ENCODE measurements around the gene NOP9. TPM values are rescaled to one million over a fixed set of nuclear protein-coding genes. Genes with fewer than 3 reads are reported as not detected.
A peak's percentile ranks its signal among the peaks of the same experiment; 100 is the strongest.
"Not testable (repeated sequence)": the region's sequence is repeated elsewhere in the genome, so short reads cannot be mapped to it uniquely, and the experiment has no call there.

The NOP9 gene
- total and polyA plus RNA-seq, 2 donors: 12.8 to 18.0 TPM

- not testable (repeated sequence) for H3K4me1 ChIP-seq (ENCODE audit: insufficient read depth); DNase-seq (ENCODE audit: extremely low spot score); H3K27ac ChIP-seq (ENCODE audit: low read depth); H3K4me3 ChIP-seq (ENCODE audit: low read depth, low read length); H3K36me3 ChIP-seq (ENCODE audit: insufficient read depth)
- 4% methylated on average over 9 of the region's 9 CpGs for WGBS
These were observed 28.3 kb downstream of the NOP9 start for GRCh38 chr14:24327914-24328313.

- H3K27ac ChIP-seq (ENCODE audit: low read depth): no peak overlapping the region
- 87% methylated on average over 12 of the region's 12 CpGs for WGBS
- no peak overlapping the region for H3K4me3 ChIP-seq (ENCODE audit: low read depth, low read length)
- H3K36me3 ChIP-seq (ENCODE audit: insufficient read depth): no peaks in the 10 kb centered on the region
- DNase-seq (ENCODE audit: extremely low spot score): no peak
- no peaks in the 10 kb centered on the region for H3K4me1 ChIP-seq (ENCODE audit: insufficient read depth)
These were observed 29.5 kb downstream of the NOP9 start for GRCh38 chr14:24329073-24329663.

GRCh38 chr14:24329736-24330135 is 30.1 kb downstream of the NOP9 start:
- H3K4me1 ChIP-seq (ENCODE audit: insufficient read depth): no peaks in the 10 kb centered on the region
- no peak overlapping the region for H3K4me3 ChIP-seq (ENCODE audit: low read depth, low read length)
- 80% methylated on average over 9 of the region's 9 CpGs for WGBS
- DNase-seq (ENCODE audit: extremely low spot score): no peak
- H3K36me3 ChIP-seq (ENCODE audit: insufficient read depth): no peaks in the 10 kb centered on the region
- H3K27ac ChIP-seq (ENCODE audit: low read depth): no peak overlapping the region

- 91% methylated on average over 10 of the region's 10 CpGs for WGBS
- Histone ChIP-seq H3K4me1 (ENCODE audit: insufficient read depth) (no peaks in the 10 kb centered on the region), H3K27ac (ENCODE audit: low read depth) (no peak overlapping the region), H3K36me3 (ENCODE audit: insufficient read depth) (no peaks in the 10 kb centered on the region), H3K4me3 (ENCODE audit: low read depth, low read length) (no peak overlapping the region)
- no peak for DNase-seq (ENCODE audit: extremely low spot score)
These were observed 31.5 kb downstream of the NOP9 start for GRCh38 chr14:24330973-24331674.

- Histone ChIP-seq H3K27ac (ENCODE audit: low read depth) (no peak overlapping the region), H3K36me3 (ENCODE audit: insufficient read depth) (peaks cover 2% of the 10 kb centered on the region), H3K4me1 (ENCODE audit: insufficient read depth) (no peaks in the 10 kb centered on the region), H3K4me3 (ENCODE audit: low read depth, low read length) (no peak overlapping the region)
- WGBS: 60% methylated on average over 26 of the region's 26 CpGs
- no peak for DNase-seq (ENCODE audit: extremely low spot score)
These were observed 32.1 kb downstream of the NOP9 start for GRCh38 chr14:24331731-24332267.

- DNase-seq (ENCODE audit: extremely low spot score): no peak
- Histone ChIP-seq H3K27ac (ENCODE audit: low read depth) (no peak overlapping the region), H3K4me1 (ENCODE audit: insufficient read depth) (no peaks in the 10 kb centered on the region), H3K36me3 (ENCODE audit: insufficient read depth) (peaks cover 3% of the 10 kb centered on the region), H3K4me3 (ENCODE audit: low read depth, low read length) (no peak overlapping the region)
- WGBS: 16% methylated on average over 56 of the region's 56 CpGs
These were observed 32.8 kb downstream of the NOP9 start for GRCh38 chr14:24332268-24332993.

- Histone ChIP-seq H3K4me3 (ENCODE audit: low read depth, low read length) (peak within 1 kb of the TSS; percentile 39), H3K4me1 (ENCODE audit: insufficient read depth) (no peaks in the 10 kb centered on the region), H3K36me3 (ENCODE audit: insufficient read depth) (peaks cover 3% of the 10 kb centered on the region), H3K27ac (ENCODE audit: low read depth) (no peak within 1 kb of the TSS)
- no peak for DNase-seq (ENCODE audit: extremely low spot score)
- WGBS: 4% methylated on average over 65 of the region's 65 CpGs
These were observed 35.0 kb downstream of the NOP9 start, which contains the start of gene ADCY4 for GRCh38 chr14:24334431-24335291. ADCY4 (minus strand) TSS chr14:24335071; CDS start chr14:24334652, 419 bp downstream.

- Histone ChIP-seq H3K27ac (ENCODE audit: low read depth) (no peak overlapping the region), H3K4me3 (ENCODE audit: low read depth, low read length) (no peak overlapping the region), H3K4me1 (ENCODE audit: insufficient read depth) (no peaks in the 10 kb centered on the region), H3K36me3 (ENCODE audit: insufficient read depth) (peaks cover 3% of the 10 kb centered on the region)
- WGBS: 66% methylated on average over 12 of the region's 12 CpGs
- no peak for DNase-seq (ENCODE audit: extremely low spot score)
These were observed 36.0 kb downstream of the NOP9 start for GRCh38 chr14:24335461-24336171.

- H3K27ac ChIP-seq (ENCODE audit: low read depth): no peak overlapping the region
- no peaks in the 10 kb centered on the region for H3K4me1 ChIP-seq (ENCODE audit: insufficient read depth)
- 91% methylated on average over 7 of the region's 7 CpGs for WGBS
- no peak overlapping the region for H3K4me3 ChIP-seq (ENCODE audit: low read depth, low read length)
- no peak for DNase-seq (ENCODE audit: extremely low spot score)
- H3K36me3 ChIP-seq (ENCODE audit: insufficient read depth): peaks cover 3% of the 10 kb centered on the region
These were observed 37.6 kb downstream of the NOP9 start for GRCh38 chr14:24337144-24337823.

GRCh38 chr14:24337824-24338175 is 38.1 kb downstream of the NOP9 start:
- 94% methylated on average over 8 of the region's 8 CpGs for WGBS

GRCh38 chr14:24338843-24339242 is 39.2 kb downstream of the NOP9 start:
- Histone ChIP-seq H3K4me3 (ENCODE audit: low read depth, low read length) (peak overlapping the region; percentile 38), H3K36me3 (ENCODE audit: insufficient read depth) (peaks cover 3% of the 10 kb centered on the region), H3K27ac (ENCODE audit: low read depth) (no peak overlapping the region), H3K4me1 (ENCODE audit: insufficient read depth) (no peaks in the 10 kb centered on the region)
- 81% methylated on average over 14 of the region's 14 CpGs for WGBS
- no peak for DNase-seq (ENCODE audit: extremely low spot score)

More at GRCh38 chr14:24337824-24338175, 38.1 kb downstream of the NOP9 start:
- Histone ChIP-seq H3K27ac (ENCODE audit: low read depth) (no peak overlapping the region), H3K4me1 (ENCODE audit: insufficient read depth) (no peaks in the 10 kb centered on the region), H3K4me3 (ENCODE audit: low read depth, low read length) (no peak overlapping the region), H3K36me3 (ENCODE audit: insufficient read depth) (peaks cover 3% of the 10 kb centered on the region)
- no peak for DNase-seq (ENCODE audit: extremely low spot score)
